Mononuclear cell (primary cell): ENCODE measurements around the gene ADAM12. TPM values are rescaled to one million over a fixed set of nuclear protein-coding genes. Genes with fewer than 3 reads are reported as not detected.

Source experiments
- H3K27me3 ChIP-seq: 2 replicates; pipeline ENCODE4 v1.6.0; 2011; ENCODE audit warnings: low read length, control low read depth; ENCODE audit not compliant: insufficient read depth
- H3K4me1 ChIP-seq: 2 replicates; pipeline ENCODE4 v1.5.1; 2011; ENCODE audit warnings: mild to moderate bottlenecking, low read length, control low read depth; ENCODE audit not compliant: insufficient read depth
- H3K4me3 ChIP-seq: 2 replicates; pipeline ENCODE4 v1.5.1; 2011; ENCODE audit warnings: mild to moderate bottlenecking, low read length, moderate library complexity
- H3K9me3 ChIP-seq: 2 replicates; pipeline ENCODE4 v1.5.1; 2011; ENCODE audit warnings: low read depth, mild to moderate bottlenecking, control low read depth, low read length
- total RNA-seq: library from RNA; depleted of rRNA; stranded (reverse); fragments of >200 nt; gene quantifications from one replicate; pipeline ENCODE4 v1.2.3, GENCODE V29; 2012

ADAM12 gene
- total RNA-seq, 1 donor = 1.7 TPM

- H3K27me3 ChIP-seq = no peaks in the 10 kb centered on the region
- H3K4me1 ChIP-seq = no peaks in the 10 kb centered on the region
- H3K9me3 ChIP-seq = no peaks in the 10 kb centered on the region
- no peak overlapping the region for H3K4me3 ChIP-seq
Observed at GRCh38 chr10:126170776-126171175, 217.5 kb downstream of the ADAM12 start.

GRCh38 chr10:126170371-126170770 is 217.9 kb downstream of the ADAM12 start:
- H3K4me3 ChIP-seq = no peak overlapping the region
- H3K4me1 ChIP-seq = no peaks in the 10 kb centered on the region
- no peaks in the 10 kb centered on the region for H3K27me3 ChIP-seq
- H3K9me3 ChIP-seq = no peaks in the 10 kb centered on the region

- no peak overlapping the region for H3K4me3 ChIP-seq
- H3K4me1 ChIP-seq = no peaks in the 10 kb centered on the region
- H3K27me3 ChIP-seq = no peaks in the 10 kb centered on the region
- H3K9me3 ChIP-seq = no peaks in the 10 kb centered on the region
Observed at GRCh38 chr10:126169899-126170298, 218.4 kb downstream of the ADAM12 start.

- no peaks in the 10 kb centered on the region for H3K9me3 ChIP-seq
- no peaks in the 10 kb centered on the region for H3K27me3 ChIP-seq
- H3K4me1 ChIP-seq = no peaks in the 10 kb centered on the region
- no peak overlapping the region for H3K4me3 ChIP-seq
Observed at GRCh38 chr10:126166797-126167196, 221.5 kb downstream of the ADAM12 start.

- Histone ChIP-seq H3K27me3 (no peaks in the 10 kb centered on the region), H3K9me3 (no peaks in the 10 kb centered on the region), H3K4me3 (no peak overlapping the region), H3K4me1 (no peaks in the 10 kb centered on the region)
Observed at GRCh38 chr10:126165874-126166273, 222.4 kb downstream of the ADAM12 start.

GRCh38 chr10:126163506-126163905 is 224.8 kb downstream of the ADAM12 start:
- Histone ChIP-seq H3K27me3 (no peaks in the 10 kb centered on the region), H3K4me3 (no peak overlapping the region), H3K4me1 (no peaks in the 10 kb centered on the region), H3K9me3 (no peaks in the 10 kb centered on the region)

- Histone ChIP-seq H3K4me1 (no peaks in the 10 kb centered on the region), H3K27me3 (no peaks in the 10 kb centered on the region), H3K4me3 (no peak overlapping the region), H3K9me3 (no peaks in the 10 kb centered on the region)
Observed at GRCh38 chr10:126161691-126162090, 226.6 kb downstream of the ADAM12 start.

GRCh38 chr10:126160971-126161630 is 227.2 kb downstream of the ADAM12 start:
- Histone ChIP-seq H3K4me1 (no peaks in the 10 kb centered on the region), H3K27me3 (no peaks in the 10 kb centered on the region), H3K4me3 (no peak overlapping the region), H3K9me3 (no peaks in the 10 kb centered on the region)

GRCh38 chr10:126160571-126160970 is 227.7 kb downstream of the ADAM12 start:
- H3K9me3 ChIP-seq = no peaks in the 10 kb centered on the region

GRCh38 chr10:126158133-126158892 is 230.0 kb downstream of the ADAM12 start:
- Histone ChIP-seq H3K27me3 (no peaks in the 10 kb centered on the region), H3K4me1 (no peaks in the 10 kb centered on the region), H3K9me3 (no peaks in the 10 kb centered on the region), H3K4me3 (no peak overlapping the region)

More at GRCh38 chr10:126160571-126160970, 227.7 kb downstream of the ADAM12 start:
- no peak overlapping the region for H3K4me3 ChIP-seq
- H3K4me1 ChIP-seq = no peaks in the 10 kb centered on the region
- H3K27me3 ChIP-seq = no peaks in the 10 kb centered on the region

GRCh38 chr10:126157189-126157588 is 231.1 kb downstream of the ADAM12 start:
- Histone ChIP-seq H3K27me3 (no peaks in the 10 kb centered on the region), H3K9me3 (no peaks in the 10 kb centered on the region), H3K4me1 (no peaks in the 10 kb centered on the region), H3K4me3 (no peak overlapping the region)

- Histone ChIP-seq H3K4me3 (no peak overlapping the region), H3K4me1 (no peaks in the 10 kb centered on the region), H3K27me3 (no peaks in the 10 kb centered on the region), H3K9me3 (no peaks in the 10 kb centered on the region)
Observed at GRCh38 chr10:126156503-126156902, 231.8 kb downstream of the ADAM12 start.

GRCh38 chr10:126156012-126156411 is 232.3 kb downstream of the ADAM12 start:
- Histone ChIP-seq H3K4me3 (no peak overlapping the region), H3K27me3 (no peaks in the 10 kb centered on the region), H3K9me3 (no peaks in the 10 kb centered on the region), H3K4me1 (no peaks in the 10 kb centered on the region)

- Histone ChIP-seq H3K9me3 (no peaks in the 10 kb centered on the region), H3K4me3 (no peak overlapping the region), H3K27me3 (no peaks in the 10 kb centered on the region), H3K4me1 (no peaks in the 10 kb centered on the region)
Observed at GRCh38 chr10:126155528-126155927, 232.7 kb downstream of the ADAM12 start.

GRCh38 chr10:126153711-126154628 is 234.3 kb downstream of the ADAM12 start:
- Histone ChIP-seq H3K9me3 (no peaks in the 10 kb centered on the region), H3K4me1 (no peaks in the 10 kb centered on the region), H3K4me3 (no peak overlapping the region), H3K27me3 (no peaks in the 10 kb centered on the region)
